ENCODE data around the gene C12orf54. TPM values are rescaled to one million over a fixed set of nuclear protein-coding genes. Genes with fewer than 3 reads are reported as not detected.
A peak's percentile ranks its signal among the peaks of the same experiment; 100 is the strongest.

Gene C12orf54
- total RNA-seq, 1 donor from 2014 or later: not detected

DNA sequence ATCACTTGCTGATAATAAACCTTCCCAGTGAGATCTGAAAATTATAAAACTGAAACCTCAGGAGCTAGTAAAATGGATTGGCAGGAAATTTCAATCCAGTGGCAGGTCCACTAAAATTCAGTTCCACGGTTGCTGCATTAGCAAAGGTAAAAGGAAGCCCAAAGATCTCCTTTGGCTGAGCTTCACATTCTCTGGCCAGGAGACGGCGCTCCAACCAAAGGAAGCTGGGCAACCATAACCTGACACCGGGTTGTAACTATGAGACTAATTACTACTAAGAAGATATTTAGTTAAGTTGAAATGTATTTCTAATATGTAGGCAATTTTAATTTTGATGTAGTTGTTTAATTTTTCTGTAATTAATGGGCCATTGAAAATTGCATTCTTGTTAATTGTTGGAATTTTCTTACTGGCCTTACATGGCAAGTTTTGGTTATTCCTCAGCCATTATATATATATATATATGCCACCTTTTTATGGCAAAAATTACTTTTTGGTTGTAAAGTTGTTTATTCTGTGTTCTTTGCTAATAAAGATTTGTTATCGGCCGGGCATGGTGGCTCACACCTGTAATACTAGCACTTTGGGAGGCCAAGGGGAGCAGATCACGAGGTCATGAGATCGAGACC, 60.1 kb downstream of the C12orf54 start:
- DNase-seq (ENCODE audit: low read depth, low spot score): peak; percentile 8
- no peaks in the 10 kb centered on the region for H3K36me3 Mint-ChIP-seq (ENCODE audit: low read depth)
- H3K9me3 Mint-ChIP-seq: peaks cover under 1% of the 10 kb centered on the region
- H3K27ac Mint-ChIP-seq (ENCODE audit: unreplicated experiment): no peak overlapping the region
- peaks cover 5% of the 10 kb centered on the region for H3K27me3 Mint-ChIP-seq (ENCODE audit: low read depth)
- TF ChIP-seq, protein P1, sequence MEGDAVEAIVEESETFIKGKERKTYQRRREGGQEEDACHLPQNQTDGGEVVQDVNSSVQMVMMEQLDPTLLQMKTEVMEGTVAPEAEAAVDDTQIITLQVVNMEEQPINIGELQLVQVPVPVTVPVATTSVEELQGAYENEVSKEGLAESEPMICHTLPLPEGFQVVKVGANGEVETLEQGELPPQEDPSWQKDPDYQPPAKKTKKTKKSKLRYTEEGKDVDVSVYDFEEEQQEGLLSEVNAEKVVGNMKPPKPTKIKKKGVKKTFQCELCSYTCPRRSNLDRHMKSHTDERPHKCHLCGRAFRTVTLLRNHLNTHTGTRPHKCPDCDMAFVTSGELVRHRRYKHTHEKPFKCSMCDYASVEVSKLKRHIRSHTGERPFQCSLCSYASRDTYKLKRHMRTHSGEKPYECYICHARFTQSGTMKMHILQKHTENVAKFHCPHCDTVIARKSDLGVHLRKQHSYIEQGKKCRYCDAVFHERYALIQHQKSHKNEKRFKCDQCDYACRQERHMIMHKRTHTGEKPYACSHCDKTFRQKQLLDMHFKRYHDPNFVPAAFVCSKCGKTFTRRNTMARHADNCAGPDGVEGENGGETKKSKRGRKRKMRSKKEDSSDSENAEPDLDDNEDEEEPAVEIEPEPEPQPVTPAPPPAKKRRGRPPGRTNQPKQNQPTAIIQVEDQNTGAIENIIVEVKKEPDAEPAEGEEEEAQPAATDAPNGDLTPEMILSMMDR (conservative IDR thresholded peaks at IDR 0.05): peak; percentile 63
- no peak overlapping the region for H3K4me3 Mint-ChIP-seq
- no peaks in the 10 kb centered on the region for H3K4me1 Mint-ChIP-seq

DNA sequence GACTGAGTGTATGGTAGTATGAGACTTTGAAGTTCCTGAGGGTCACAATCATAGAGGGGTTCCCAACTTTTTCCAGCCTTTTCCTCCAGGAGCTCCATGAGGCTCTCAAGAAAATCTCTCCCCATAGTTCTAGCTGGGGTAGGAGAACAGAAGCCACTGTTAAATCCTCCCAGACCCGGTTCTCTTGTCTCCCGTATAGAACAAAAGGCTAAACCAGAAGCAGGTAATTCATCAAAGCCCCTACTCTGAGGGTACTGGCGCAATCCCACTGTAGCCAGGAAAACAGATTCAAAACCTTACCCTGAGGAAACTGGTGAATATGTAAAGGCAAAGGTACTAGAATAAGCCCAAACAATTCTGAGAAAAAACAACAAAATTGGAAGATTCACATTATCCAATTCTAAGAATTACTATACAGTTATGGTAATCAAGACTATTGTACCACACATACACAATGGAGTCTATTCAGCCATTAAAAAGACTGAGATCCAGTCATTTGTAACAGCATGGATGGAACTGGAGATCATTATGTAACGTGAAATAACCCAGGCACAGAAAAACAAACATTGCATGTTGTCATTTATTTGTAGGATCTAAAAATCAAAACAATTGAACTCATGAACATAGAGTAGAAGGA, 63.7 kb downstream of the C12orf54 start:
- TF ChIP-seq, protein P1 (conservative IDR thresholded peaks at IDR 0.05): no peak
- Mint-ChIP-seq H3K4me1 (no peaks in the 10 kb centered on the region), H3K4me3 (no peak overlapping the region), H3K27ac (ENCODE audit: unreplicated experiment) (no peak overlapping the region), H3K36me3 (ENCODE audit: low read depth) (peaks cover 2% of the 10 kb centered on the region), H3K27me3 (ENCODE audit: low read depth) (peaks cover 16% of the 10 kb centered on the region), H3K9me3 (peaks cover 2% of the 10 kb centered on the region)
- DNase-seq (ENCODE audit: low read depth, low spot score): no peak

Other genes with a start within 250 kb of the C12orf54 start
- gene ZNF641, start 131.6 kb upstream of the C12orf54 start, total RNA-seq: 15.8 and 17.1 TPM in 2 replicates
- not detected in 2 replicates for gene ANP32D, start 9.9 kb upstream of the C12orf54 start, total RNA-seq
- not detected in 2 replicates for gene OR8S1, start 43.1 kb downstream of the C12orf54 start, total RNA-seq
- not detected in 2 replicates for gene LALBA, start 87.5 kb downstream of the C12orf54 start, total RNA-seq
- gene KANSL2, start 199.7 kb downstream of the C12orf54 start, total RNA-seq: 58.9 and 60.7 TPM in 2 replicates
- gene CCNT1, start 234.2 kb downstream of the C12orf54 start, total RNA-seq: 57.0 and 58.3 TPM in 2 replicates

Data from neural crest cell (in vitro differentiated cells).